ENCODE results near the gene NBEAL2. TPM values are rescaled to one million over a fixed set of nuclear protein-coding genes. Genes with fewer than 3 reads are reported as not detected.

The NBEAL2 gene
- total and polyA plus RNA-seq, 11 donors, result 8.1 to 45.7 (median 13.1) TPM

- ATAC-seq (no peak), DNase-seq (no peak)
- WGBS, 4 donors, result 52 to 68% (median 57%) methylated on average over 6 of the region's 6 CpGs
- TF ChIP-seq CTCF (IDR thresholded peaks at IDR 0.05) (no peak), POLR2A (IDR thresholded peaks at IDR 0.05) (no peak)
- intact Hi-C loops (cut with DNase I), result loop anchor here in 3 of 10 donors (2.0 to 5.0 kb wide), 2 partner anchors 44 kb away; partner anchors contain the start of genes CCDC12 (in 3 of the 3) and NBEAL2 (in 2 of the 3)
- Histone ChIP-seq H3K9me3 (no peaks in the 10 kb centered on the region), H3K27ac (peak overlapping the region; percentile 26 to 94 (median 85)), H3K4me1 (peaks cover 23 to 100% (median 96%) of the 10 kb centered on the region in 12 donors), H3K36me3 (peaks cover 0 to 27% (median 16%) of the 10 kb centered on the region in 9 donors), H3K4me3 (no peak overlapping the region), H3K27me3 (no peaks in the 10 kb centered on the region)
Observed at GRCh38 chr3:46933261-46933660, 46.2 kb upstream of the NBEAL2 start.

- Histone ChIP-seq H3K9me3 (no peaks in the 10 kb centered on the region), H3K4me3 (no peak overlapping the region), H3K27me3 (no peaks in the 10 kb centered on the region), H3K4me1 (peaks cover 23 to 100% (median 96%) of the 10 kb centered on the region in 12 donors), H3K27ac (peak overlapping the region; percentile 60 to 94 (median 85)), H3K36me3 (peaks cover 0 to 31% (median 15%) of the 10 kb centered on the region in 9 donors)
- TF ChIP-seq CTCF (IDR thresholded peaks at IDR 0.05) (no peak), POLR2A (IDR thresholded peaks at IDR 0.05) (no peak)
- intact Hi-C loops (cut with DNase I), result loop anchor here in 2 of 10 donors (5.0 kb wide), 1 partner anchor 43 kb away; the partner anchor contains the start of genes CCDC12 (in 2 of the 2) and NBEAL2 (in 2 of the 2)
- DNase-seq, result no peak
- ATAC-seq, result no peak
- WGBS, 4 donors, result 36 to 47% (median 44%) methylated on average over 2 of the region's 2 CpGs
Observed at GRCh38 chr3:46934072-46934471, 45.4 kb upstream of the NBEAL2 start.

GRCh38 chr3:46934498-46935167, 44.8 kb upstream of the NBEAL2 start:
- Histone ChIP-seq H3K27me3 (no peaks in the 10 kb centered on the region), H3K36me3 (peaks cover 0 to 37% (median 16%) of the 10 kb centered on the region in 9 donors), H3K4me3 (no peak overlapping the region), H3K9me3 (no peaks in the 10 kb centered on the region), H3K27ac (peak overlapping the region; percentile 60 to 94 (median 85)), H3K4me1 (peaks cover 23 to 100% (median 94%) of the 10 kb centered on the region in 12 donors)
- DNase-seq (peak; percentile 72 to 85 (median 82)), ATAC-seq (peak; percentile 47 to 61 (median 52))
- no peak for TF ChIP-seq CTCF (IDR thresholded peaks at IDR 0.05)
- TF ChIP-seq POLR2A (IDR thresholded peaks at IDR 0.05), result no peak
- WGBS, 4 donors, result 44 to 59% (median 54%) methylated on average over 8 of the region's 8 CpGs
- intact Hi-C loops (cut with DNase I), result loop anchor here in 2 of 10 donors (5.0 kb wide), 1 partner anchor 43 kb away; the partner anchor contains the start of genes CCDC12 (in 2 of the 2) and NBEAL2 (in 2 of the 2)

- Histone ChIP-seq H3K9me3 (no peaks in the 10 kb centered on the region), H3K36me3 (peaks cover 0 to 43% (median 23%) of the 10 kb centered on the region in 9 donors), H3K4me1 (peaks cover 23 to 100% (median 89%) of the 10 kb centered on the region in 12 donors), H3K27me3 (no peaks in the 10 kb centered on the region), H3K4me3 (no peak overlapping the region), H3K27ac (peak overlapping the region; percentile 60 to 94 (median 85))
- TF ChIP-seq CTCF (IDR thresholded peaks at IDR 0.05), result peak; percentile 31 to 66 (median 52)
- no peak for TF ChIP-seq POLR2A (IDR thresholded peaks at IDR 0.05)
- WGBS, 4 donors, result 38 to 52% (median 49%) methylated on average over 5 to 7 of the region's 7 CpGs
- intact Hi-C loops (cut with DNase I), result no loop called here
- peak; percentile 92 to 93 (median 92) for ATAC-seq
- peak; percentile 78 to 95 (median 89) for DNase-seq
Observed at GRCh38 chr3:46935168-46935858, 44.2 kb upstream of the NBEAL2 start.
